ACC112 (cell line): ENCODE measurements around the gene PCSK5.
A peak's percentile ranks its signal among the peaks of the same experiment; 100 is the strongest.

ENCODE experiments used
- H2AFZ ChIP-seq: fragments of 200-600 bp; sonication (generic); one replicate; pipeline ENCODE4 v1.6.0; 2017; ENCODE audit warnings: antibody characterized with exemption, low read length; ENCODE audit not compliant: unreplicated experiment
- H3K27ac ChIP-seq: fragments of 200-600 bp; sonication (generic); 2 replicates; pipeline ENCODE4 v1.5.1; 2014; ENCODE audit warnings: low read depth, mild to moderate bottlenecking, antibody characterized with exemption, low read length, moderate library complexity
- H3K27me3 ChIP-seq: fragments of 200-600 bp; sonication (generic); 2 replicates; pipeline ENCODE4 v1.6.1; 2014; ENCODE audit warnings: mild to moderate bottlenecking, antibody characterized with exemption, low read length, moderate library complexity, mixed read lengths; ENCODE audit not compliant: insufficient read depth
- H3K36me3 ChIP-seq: fragments of 200-600 bp; sonication (generic); 2 replicates; pipeline ENCODE4 v1.6.1; 2016; ENCODE audit warnings: mild to moderate bottlenecking, antibody characterized with exemption, low read length, moderate library complexity, mixed read lengths; ENCODE audit not compliant: insufficient read depth
- H3K4me1 ChIP-seq: fragments of 200-600 bp; sonication (generic); one replicate; pipeline ENCODE4 v1.6.1; 2016; ENCODE audit warnings: low read length, mixed read lengths; ENCODE audit not compliant: insufficient read depth, unreplicated experiment, control insufficient read depth
- H3K4me3 ChIP-seq: fragments of 200-600 bp; sonication (generic); 2 replicates; pipeline ENCODE4 v1.5.1; 2014; ENCODE audit warnings: mild to moderate bottlenecking, low read depth, low read length
- H3K79me2 ChIP-seq: fragments of 200-600 bp; sonication (generic); one replicate; pipeline ENCODE4 v1.6.0; 2016; ENCODE audit warnings: low read length; ENCODE audit not compliant: control insufficient read depth, unreplicated experiment, insufficient read depth

PCSK5 gene

GRCh38 chr9:75890472-75891276, at the start of gene PCSK5:
Gene PCSK5 (plus strand): TSS chr9:75890673. CDS start chr9:75891182, 509 bp downstream.
- H3K27me3 ChIP-seq = peaks cover 42% of the 10 kb centered on the region
- H3K4me1 ChIP-seq = peaks cover 9% of the 10 kb centered on the region
- peak within 1 kb of the TSS; percentile 96 for H2AFZ ChIP-seq
- H3K4me3 ChIP-seq = peak within 1 kb of the TSS; percentile 83
- no peaks in the 10 kb centered on the region for H3K79me2 ChIP-seq
- H3K36me3 ChIP-seq = no peaks in the 10 kb centered on the region
- H3K27ac ChIP-seq = peak within 1 kb of the TSS; percentile 21

- Histone ChIP-seq H3K79me2 (no peaks in the 10 kb centered on the region), H3K36me3 (no peaks in the 10 kb centered on the region), H3K27me3 (no peaks in the 10 kb centered on the region; the same call in 1 of the 2 replicates), H3K27ac (no peak overlapping the region), H2AFZ (no peak overlapping the region), H3K4me1 (no peaks in the 10 kb centered on the region), H3K4me3 (no peak overlapping the region)
Observed at GRCh38 chr9:75844321-75844720, 46.2 kb upstream of the PCSK5 start.

- Histone ChIP-seq H3K4me1 (no peaks in the 10 kb centered on the region), H3K27me3 (no peaks in the 10 kb centered on the region; the same call in 1 of the 2 replicates), H3K4me3 (no peak overlapping the region), H3K36me3 (no peaks in the 10 kb centered on the region), H3K79me2 (no peaks in the 10 kb centered on the region), H2AFZ (no peak overlapping the region), H3K27ac (no peak overlapping the region)
Observed at GRCh38 chr9:75845806-75846205, 44.7 kb upstream of the PCSK5 start.

- Histone ChIP-seq H2AFZ (no peak overlapping the region), H3K4me3 (no peak overlapping the region), H3K27me3 (no peaks in the 10 kb centered on the region; the same call in 1 of the 2 replicates), H3K36me3 (no peaks in the 10 kb centered on the region), H3K4me1 (no peaks in the 10 kb centered on the region), H3K27ac (no peak overlapping the region), H3K79me2 (no peaks in the 10 kb centered on the region)
Observed at GRCh38 chr9:75847085-75847484, 43.4 kb upstream of the PCSK5 start.

- no peaks in the 10 kb centered on the region for H3K36me3 ChIP-seq
- no peak overlapping the region for H3K4me3 ChIP-seq
- H3K4me1 ChIP-seq = no peaks in the 10 kb centered on the region
- no peak overlapping the region for H3K27ac ChIP-seq
- H3K79me2 ChIP-seq = no peaks in the 10 kb centered on the region
- H3K27me3 ChIP-seq = no peaks in the 10 kb centered on the region
- H2AFZ ChIP-seq = no peak overlapping the region
Observed at GRCh38 chr9:75850459-75851200, 39.8 kb upstream of the PCSK5 start.

GRCh38 chr9:75851917-75852316, 38.6 kb upstream of the PCSK5 start:
- H2AFZ ChIP-seq = no peak overlapping the region

GRCh38 chr9:75852746-75853145, 37.7 kb upstream of the PCSK5 start:
- no peaks in the 10 kb centered on the region for H3K79me2 ChIP-seq

More at GRCh38 chr9:75851917-75852316, 38.6 kb upstream of the PCSK5 start:
- no peak overlapping the region for H3K4me3 ChIP-seq
- H3K4me1 ChIP-seq = no peaks in the 10 kb centered on the region
- no peaks in the 10 kb centered on the region for H3K27me3 ChIP-seq
- no peak overlapping the region for H3K27ac ChIP-seq
- H3K79me2 ChIP-seq = no peaks in the 10 kb centered on the region
- no peaks in the 10 kb centered on the region for H3K36me3 ChIP-seq

GRCh38 chr9:75855509-75855908, 35.0 kb upstream of the PCSK5 start:
- H3K79me2 ChIP-seq = no peaks in the 10 kb centered on the region
- no peaks in the 10 kb centered on the region for H3K4me1 ChIP-seq
- no peak overlapping the region for H2AFZ ChIP-seq
- H3K36me3 ChIP-seq = no peaks in the 10 kb centered on the region
- peaks cover 18% of the 10 kb centered on the region for H3K27me3 ChIP-seq
- no peak overlapping the region for H3K27ac ChIP-seq
- no peak overlapping the region for H3K4me3 ChIP-seq

More at GRCh38 chr9:75852746-75853145, 37.7 kb upstream of the PCSK5 start:
- Histone ChIP-seq H3K27me3 (peaks cover 7% of the 10 kb centered on the region), H3K4me1 (no peaks in the 10 kb centered on the region), H3K36me3 (no peaks in the 10 kb centered on the region), H3K27ac (no peak overlapping the region), H3K4me3 (no peak overlapping the region), H2AFZ (no peak overlapping the region)

- Histone ChIP-seq H3K36me3 (no peaks in the 10 kb centered on the region), H3K4me1 (no peaks in the 10 kb centered on the region), H3K79me2 (no peaks in the 10 kb centered on the region), H3K4me3 (no peak overlapping the region), H3K27me3 (peaks cover 28% of the 10 kb centered on the region), H2AFZ (no peak overlapping the region), H3K27ac (no peak overlapping the region)
Observed at GRCh38 chr9:75858497-75859092, 31.9 kb upstream of the PCSK5 start.

GRCh38 chr9:75864266-75864665, 26.2 kb upstream of the PCSK5 start:
- no peak overlapping the region for H3K4me3 ChIP-seq
- H3K36me3 ChIP-seq = no peaks in the 10 kb centered on the region
- no peak overlapping the region for H3K27ac ChIP-seq
- H2AFZ ChIP-seq = no peak overlapping the region
- no peaks in the 10 kb centered on the region for H3K79me2 ChIP-seq
- no peaks in the 10 kb centered on the region for H3K4me1 ChIP-seq
- H3K27me3 ChIP-seq = peaks cover 23% of the 10 kb centered on the region; the same call in 1 of the 2 replicates
